NCI-H2029 (cell line): ENCODE measurements around the gene GMPPA.

Experiments
- DNase-seq: peaks from one replicate; lab custom pipeline; 2025; lab: John Stamatoyannopoulos, UW

GMPPA gene

GRCh38 chr2:219506153-219506801 lies 7.6 kb downstream of the GMPPA start:
- no peak for DNase-seq

GRCh38 chr2:219506802-219507526 lies 8.3 kb downstream of the GMPPA start:
- no peak for DNase-seq

GRCh38 chr2:219507581-219508443 lies 9.1 kb downstream of the GMPPA start:
- DNase-seq, result no peak

- no peak for DNase-seq
These were observed 9.7 kb downstream of the GMPPA start for GRCh38 chr2:219508444-219508734.

- no peak for DNase-seq
These were observed 10.5 kb downstream of the GMPPA start for GRCh38 chr2:219508971-219509779.

GRCh38 chr2:219509780-219510511 lies 11.3 kb downstream of the GMPPA start:
- no peak for DNase-seq

GRCh38 chr2:219510512-219511135 lies 11.9 kb downstream of the GMPPA start:
- DNase-seq, result no peak

- DNase-seq, result no peak
These were observed 13.0 kb downstream of the GMPPA start for GRCh38 chr2:219511547-219512325.

GRCh38 chr2:219512524-219513216 lies 14.0 kb downstream of the GMPPA start:
- no peak for DNase-seq

- DNase-seq, result no peak
These were observed 15.1 kb downstream of the GMPPA start for GRCh38 chr2:219513787-219514186.

- no peak for DNase-seq
These were observed 15.6 kb downstream of the GMPPA start, which contains the start of gene ASIC4 for GRCh38 chr2:219514196-219514761. Gene ASIC4, plus strand, starts transcription at chr2:219514482. Its CDS starts 243 bp downstream, at chr2:219514725.

GRCh38 chr2:219514836-219515235 lies 16.1 kb downstream of the GMPPA start:
- no peak for DNase-seq

- no peak for DNase-seq
These were observed 17.4 kb downstream of the GMPPA start for GRCh38 chr2:219515874-219516629.

- no peak for DNase-seq
These were observed 18.2 kb downstream of the GMPPA start for GRCh38 chr2:219516888-219517287.

GRCh38 chr2:219517954-219518778 lies 19.5 kb downstream of the GMPPA start:
- DNase-seq, result no peak

- no peak for DNase-seq
These were observed 20.8 kb downstream of the GMPPA start for GRCh38 chr2:219519526-219519916.

GRCh38 chr2:219520079-219520478 lies 21.4 kb downstream of the GMPPA start:
- DNase-seq, result no peak
